Testis (tissue), 2 donors: ENCODE results near the gene HAPLN2.

ENCODE experiments used
- POLR2A ChIP-seq: fragments of 450-650 bp; IDR thresholded peaks from one replicate; pipeline ENCODE4 v1.6.1; 2017; ENCODE audit warnings: antibody characterized with exemption, mild to moderate bottlenecking, moderate library complexity
- TF ChIP-seq, protein P1 (sequence below), 3 experiments: fragments of 450-650 bp in 2 of 3; fragments of 200-600 bp in 1 of 3; sonication (generic) in 1 of 3; IDR thresholded peaks; one replicate each; pipeline ENCODE4 v1.5.1; 2016 to 2019; ENCODE audit warnings: antibody characterized with exemption in 3 of 3, mild to moderate bottlenecking in 2 of 3, moderate library complexity in 1 of 3

DNA sequence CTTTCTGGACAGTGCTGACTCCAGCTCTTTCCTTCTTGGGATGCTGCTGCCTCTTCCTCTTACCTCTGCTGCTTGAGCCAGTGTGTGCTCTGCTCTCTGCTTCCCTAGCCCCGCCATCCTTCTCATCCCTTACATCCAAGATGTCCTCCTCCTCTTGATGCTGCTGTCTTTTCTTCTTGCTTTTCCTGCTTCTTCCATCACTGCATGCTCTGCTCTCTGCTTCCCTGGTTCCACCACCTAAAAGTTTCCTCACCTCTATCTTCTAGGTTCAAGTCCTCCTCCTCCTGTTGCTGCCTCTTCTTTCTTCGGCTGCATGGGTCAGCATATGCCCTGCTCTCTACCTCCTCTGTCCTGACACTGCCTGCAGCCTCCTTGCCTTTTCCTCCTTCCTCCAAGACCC, 24.2 kb upstream of the HAPLN2 start:
- TF ChIP-seq, protein P1, sequence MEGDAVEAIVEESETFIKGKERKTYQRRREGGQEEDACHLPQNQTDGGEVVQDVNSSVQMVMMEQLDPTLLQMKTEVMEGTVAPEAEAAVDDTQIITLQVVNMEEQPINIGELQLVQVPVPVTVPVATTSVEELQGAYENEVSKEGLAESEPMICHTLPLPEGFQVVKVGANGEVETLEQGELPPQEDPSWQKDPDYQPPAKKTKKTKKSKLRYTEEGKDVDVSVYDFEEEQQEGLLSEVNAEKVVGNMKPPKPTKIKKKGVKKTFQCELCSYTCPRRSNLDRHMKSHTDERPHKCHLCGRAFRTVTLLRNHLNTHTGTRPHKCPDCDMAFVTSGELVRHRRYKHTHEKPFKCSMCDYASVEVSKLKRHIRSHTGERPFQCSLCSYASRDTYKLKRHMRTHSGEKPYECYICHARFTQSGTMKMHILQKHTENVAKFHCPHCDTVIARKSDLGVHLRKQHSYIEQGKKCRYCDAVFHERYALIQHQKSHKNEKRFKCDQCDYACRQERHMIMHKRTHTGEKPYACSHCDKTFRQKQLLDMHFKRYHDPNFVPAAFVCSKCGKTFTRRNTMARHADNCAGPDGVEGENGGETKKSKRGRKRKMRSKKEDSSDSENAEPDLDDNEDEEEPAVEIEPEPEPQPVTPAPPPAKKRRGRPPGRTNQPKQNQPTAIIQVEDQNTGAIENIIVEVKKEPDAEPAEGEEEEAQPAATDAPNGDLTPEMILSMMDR (IDR thresholded peaks at IDR 0.05): no peak
- no peak for TF ChIP-seq POLR2A
